Brain microvascular endothelial cell (primary cell): ENCODE data around the gene SPECC1.

Source experiments
- DNase-seq: peaks from one replicate; pipeline ENCODE4 v3.0.0-alpha.2; 2020
- H3K27ac ChIP-seq: fragments of 250-450 bp; sonication (Bioruptor Pico); 2 replicates; pipeline ENCODE4 v1.5.1; 2020; ENCODE audit warnings: mild to moderate bottlenecking, moderate library complexity
- H3K27me3 ChIP-seq: fragments of 250-450 bp; sonication (Bioruptor Pico); replicated peaks from 2 replicates; pipeline ENCODE4 v1.5.1; 2020; ENCODE audit warnings: mild to moderate bottlenecking
- H3K36me3 ChIP-seq: fragments of 250-450 bp; sonication (Bioruptor Pico); replicated peaks from 2 replicates; pipeline ENCODE4 v1.5.1; 2020; ENCODE audit warnings: mild to moderate bottlenecking
- H3K4me3 ChIP-seq: 2 replicates; pipeline ENCODE4 v1.5.1; 2011; ENCODE audit warnings: low read depth, mild to moderate bottlenecking, control low read depth, low read length, moderate library complexity
- in situ Hi-C: cut with HindIII; loops from 2 replicates; pipeline ENCODE4 v1.10.0; 2017; ENCODE audit warnings: low sequenced_read_pairs, low pct_ligation_motif_present
- TF ChIP-seq, protein P1 (sequence below): IDR thresholded peaks from 2 replicates; pipeline ENCODE4 v1.5.1; 2011; ENCODE audit warnings: low read depth, mild to moderate bottlenecking, moderate library complexity, low read length, control low read depth, inconsistent platforms; ENCODE audit errors: missing control alignments

SPECC1 gene

DNA sequence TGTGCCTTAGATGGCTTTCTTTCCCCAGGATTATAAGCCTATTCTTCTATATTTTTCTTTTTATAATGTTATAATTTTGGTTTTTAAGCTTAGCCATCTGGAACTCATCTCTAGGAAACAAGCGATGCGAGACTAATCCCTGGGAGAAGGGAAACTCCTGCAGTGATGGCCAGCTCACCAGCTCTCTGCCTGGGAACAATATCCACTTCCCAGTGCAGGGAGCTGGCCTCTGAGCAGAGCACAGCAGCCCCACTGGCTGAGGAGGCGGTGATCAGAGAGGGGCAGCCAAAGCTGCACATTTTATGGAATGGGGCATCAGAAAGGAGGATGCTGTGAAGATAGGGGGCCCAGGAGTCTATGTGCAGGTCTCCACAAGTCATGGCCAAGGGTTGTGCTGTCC lies 274.9 kb downstream of the SPECC1 start:
- no peaks in the 10 kb centered on the region for H3K27me3 ChIP-seq
- no peak for DNase-seq
- in situ Hi-C loops = no loop called here
- no peak overlapping the region for H3K4me3 ChIP-seq
- H3K27ac ChIP-seq = no peak overlapping the region
- TF ChIP-seq, protein P1, sequence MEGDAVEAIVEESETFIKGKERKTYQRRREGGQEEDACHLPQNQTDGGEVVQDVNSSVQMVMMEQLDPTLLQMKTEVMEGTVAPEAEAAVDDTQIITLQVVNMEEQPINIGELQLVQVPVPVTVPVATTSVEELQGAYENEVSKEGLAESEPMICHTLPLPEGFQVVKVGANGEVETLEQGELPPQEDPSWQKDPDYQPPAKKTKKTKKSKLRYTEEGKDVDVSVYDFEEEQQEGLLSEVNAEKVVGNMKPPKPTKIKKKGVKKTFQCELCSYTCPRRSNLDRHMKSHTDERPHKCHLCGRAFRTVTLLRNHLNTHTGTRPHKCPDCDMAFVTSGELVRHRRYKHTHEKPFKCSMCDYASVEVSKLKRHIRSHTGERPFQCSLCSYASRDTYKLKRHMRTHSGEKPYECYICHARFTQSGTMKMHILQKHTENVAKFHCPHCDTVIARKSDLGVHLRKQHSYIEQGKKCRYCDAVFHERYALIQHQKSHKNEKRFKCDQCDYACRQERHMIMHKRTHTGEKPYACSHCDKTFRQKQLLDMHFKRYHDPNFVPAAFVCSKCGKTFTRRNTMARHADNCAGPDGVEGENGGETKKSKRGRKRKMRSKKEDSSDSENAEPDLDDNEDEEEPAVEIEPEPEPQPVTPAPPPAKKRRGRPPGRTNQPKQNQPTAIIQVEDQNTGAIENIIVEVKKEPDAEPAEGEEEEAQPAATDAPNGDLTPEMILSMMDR = no peak
- no peaks in the 10 kb centered on the region for H3K36me3 ChIP-seq

DNA sequence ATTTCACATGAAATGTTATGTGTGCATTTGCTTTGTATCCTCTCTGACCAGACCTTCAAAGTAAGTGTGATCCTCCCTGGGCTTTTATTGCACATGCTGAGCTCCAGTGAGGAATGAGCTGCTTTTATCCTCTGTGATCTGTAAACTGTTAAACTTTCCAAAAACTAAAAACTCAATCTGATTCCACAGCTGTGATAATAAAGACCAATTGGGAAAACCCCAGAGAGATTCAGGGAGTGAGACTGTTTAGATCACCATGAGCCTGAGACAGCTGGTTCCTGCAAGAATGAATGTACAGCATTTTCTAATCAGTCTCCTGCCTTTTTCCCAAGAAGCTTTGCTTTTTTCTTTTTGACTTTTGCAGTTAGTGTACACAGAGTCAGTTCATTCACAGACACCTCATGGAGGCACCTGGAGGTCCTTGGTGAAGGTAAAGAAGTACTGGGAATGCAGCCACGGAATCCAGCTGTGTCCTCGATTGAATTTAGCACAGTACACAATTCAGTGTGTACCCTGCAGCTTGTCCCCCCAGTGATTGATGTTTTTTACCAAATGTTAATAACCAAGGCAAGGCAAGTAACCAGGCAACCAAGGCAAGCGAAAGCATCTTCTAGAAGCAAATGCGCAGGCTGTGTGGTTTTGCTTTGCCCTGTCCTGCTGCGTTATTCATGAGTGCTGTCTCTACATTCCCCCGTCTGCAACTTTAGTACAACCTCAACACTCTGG lies 275.6 kb downstream of the SPECC1 start:
- TF ChIP-seq, protein P1 = no peak
- no peaks in the 10 kb centered on the region for H3K36me3 ChIP-seq
- H3K27me3 ChIP-seq = no peaks in the 10 kb centered on the region
- no peak for DNase-seq
- H3K4me3 ChIP-seq = no peak overlapping the region
- H3K27ac ChIP-seq = no peak overlapping the region
- in situ Hi-C loops = no loop called here

DNA sequence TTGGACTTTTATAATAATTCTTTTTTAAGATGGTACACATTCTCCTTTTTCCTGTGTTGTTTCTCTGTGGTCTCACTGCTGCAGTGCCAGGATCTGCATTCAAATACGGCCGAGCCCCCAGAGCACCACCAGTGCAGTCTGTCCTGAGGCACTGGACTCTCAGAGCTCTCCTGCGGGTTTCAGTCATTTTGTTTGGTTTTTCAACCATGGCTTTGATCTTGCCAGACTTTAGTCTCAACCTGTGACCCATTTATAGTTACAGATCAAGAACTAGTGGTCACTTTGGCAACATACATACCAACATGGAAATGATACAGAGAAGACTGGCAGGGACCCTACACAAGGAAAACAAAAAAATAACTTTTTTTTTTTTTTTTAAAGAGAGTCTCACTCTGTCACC lies 280.8 kb downstream of the SPECC1 start:
- Histone ChIP-seq H3K36me3 (no peaks in the 10 kb centered on the region), H3K27ac (no peak overlapping the region), H3K27me3 (no peaks in the 10 kb centered on the region), H3K4me3 (no peak overlapping the region)
- in situ Hi-C loops = no loop called here
- TF ChIP-seq, protein P1 = no peak
- DNase-seq = no peak

DNA sequence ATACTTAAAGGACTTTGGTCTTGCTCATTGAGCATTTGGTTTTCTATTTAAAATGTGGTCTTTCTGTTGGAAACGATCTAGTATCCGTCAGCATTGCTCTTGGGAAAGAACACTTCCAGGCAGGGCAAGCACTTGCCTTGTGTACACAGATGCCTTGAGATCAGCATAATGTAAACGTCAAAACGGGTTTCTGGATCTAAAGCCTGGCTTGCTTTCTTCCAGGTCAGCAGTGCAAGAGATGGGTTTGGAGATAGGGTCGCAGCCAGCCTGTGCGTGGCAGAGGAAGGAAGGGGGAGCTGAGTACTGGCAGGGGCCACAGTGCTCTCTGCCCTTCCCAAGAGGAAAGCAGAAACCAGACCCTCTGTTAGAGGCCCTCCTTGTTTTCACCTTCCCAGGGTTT lies 282.7 kb downstream of the SPECC1 start:
- Histone ChIP-seq H3K4me3 (no peak overlapping the region), H3K27me3 (no peaks in the 10 kb centered on the region), H3K36me3 (no peaks in the 10 kb centered on the region), H3K27ac (no peak overlapping the region)
- TF ChIP-seq, protein P1 = no peak
- in situ Hi-C loops = no loop called here
- no peak for DNase-seq

DNA sequence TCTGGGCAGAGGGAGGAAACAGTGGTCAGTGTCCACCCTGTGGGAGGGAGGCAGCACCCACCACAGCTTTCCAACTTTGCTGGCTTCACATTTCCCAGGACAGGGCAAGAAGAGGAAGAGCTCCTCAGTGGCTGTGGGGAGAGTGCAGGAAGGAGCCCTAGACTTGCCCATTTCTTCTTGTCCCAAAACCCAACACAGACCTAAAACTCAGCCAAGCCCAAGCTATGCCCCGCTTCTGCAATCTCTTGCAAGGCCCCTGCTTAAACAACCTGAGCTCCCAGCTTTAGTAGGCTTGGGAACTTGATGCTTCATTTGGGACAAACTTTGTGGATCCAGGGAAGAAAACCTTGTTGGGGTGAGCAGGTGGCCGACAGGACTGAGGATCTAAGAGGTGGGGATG lies 284.3 kb downstream of the SPECC1 start:
- Histone ChIP-seq H3K27ac (no peak overlapping the region), H3K27me3 (no peaks in the 10 kb centered on the region), H3K4me3 (no peak overlapping the region), H3K36me3 (no peaks in the 10 kb centered on the region)
- DNase-seq = no peak
- TF ChIP-seq, protein P1 = no peak
- in situ Hi-C loops = no loop called here

DNA sequence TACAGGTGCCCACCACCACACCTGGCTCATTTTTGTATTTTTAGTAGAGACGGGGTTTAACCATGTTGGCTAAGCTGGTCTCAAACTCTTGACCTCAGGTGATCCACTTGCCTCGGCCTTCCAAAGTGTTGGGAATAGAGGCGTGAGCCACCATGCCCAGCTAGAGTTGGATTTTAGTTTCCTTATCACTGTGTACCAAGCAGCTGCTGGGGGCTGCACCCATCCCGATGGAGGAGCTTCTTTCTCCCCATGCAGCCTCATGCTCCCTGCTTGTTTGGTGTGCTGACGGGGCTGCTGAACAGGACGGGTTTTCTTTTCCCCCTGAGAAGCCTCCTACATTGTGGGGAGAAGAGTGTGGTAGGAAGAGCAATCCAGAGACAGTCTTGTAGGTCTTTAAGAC lies 285.0 kb downstream of the SPECC1 start:
- Histone ChIP-seq H3K27me3 (no peaks in the 10 kb centered on the region), H3K27ac (no peak overlapping the region), H3K4me3 (no peak overlapping the region), H3K36me3 (no peaks in the 10 kb centered on the region)
- in situ Hi-C loops = no loop called here
- DNase-seq = no peak
- TF ChIP-seq, protein P1 = no peak
